ENCODE data around the gene CRABP2. TPM values are rescaled to one million over a fixed set of nuclear protein-coding genes. Genes with fewer than 3 reads are reported as not detected.

The CRABP2 gene
- total and polyA plus RNA-seq, 10 of the 15 experiments (the other 5 are each of a cell fraction or from before 2014, with no cell fraction given): 0.21 to 1.3 (median 0.41) TPM

GRCh38 chr1:156703741-156704140 is 1.6 kb downstream of the CRABP2 start:
- H3K4me2 ChIP-seq (ENCODE audit: control insufficient read depth, insufficient read depth): no peak overlapping the region
- no peak overlapping the region for H2AFZ ChIP-seq (ENCODE audit: control insufficient read depth, low read depth, low read length)
- peaks cover 6% of the 10 kb centered on the region for H3K4me1 ChIP-seq (ENCODE audit: control insufficient read depth, insufficient read depth, low read length)
- DNase-seq (ENCODE audit: low read depth, low spot score) (no peak), FAIRE-seq (no peak), ATAC-seq (no peak)
- CTCF ChIA-PET: interaction anchor here (1.4 to 9.5 kb wide), 4 partner anchors 9 to 43 kb away, joined by 3 to 157 read pairs (median 8); no protein-coding TSS in a partner anchor
- H3K9ac ChIP-seq (ENCODE audit: control insufficient read depth, insufficient read depth, low read length): no peak overlapping the region
- POLR2A ChIA-PET: interaction anchor here (0.5 to 0.6 kb wide), 2 partner anchors 10 to 122 kb away, joined by 3 to 4 read pairs; no protein-coding TSS in a partner anchor
- peaks cover 10 to 15% of the 10 kb centered on the region in 2 experiments for H3K27me3 ChIP-seq (replicated peaks in 1 of 2; ENCODE audit: control insufficient read depth in 2 of 2, insufficient read depth in 2 of 2, low read length in 1 of 2)
- no TSS peak for BruUV-seq (replicated peaks)
- intact Hi-C loops (cut with micrococcal nuclease; ENCODE audit: unreplicated experiment): no loop called here
- no peaks in the 10 kb centered on the region for H3K36me3 ChIP-seq (ENCODE audit: control insufficient read depth in 2 of 2, insufficient read depth in 2 of 2, low read length in 1 of 2)
- RAD21 ChIA-PET (ENCODE audit: unreplicated experiment): interaction anchor here (1.4 to 1.7 kb wide), 2 partner anchors 14 to 22 kb away, joined by 3 to 5 read pairs; no protein-coding TSS in a partner anchor
- SMC1A ChIA-PET (ENCODE audit: uncharacterized antibody, unreplicated experiment): interaction anchor here (1.0 to 1.1 kb wide), 3 partner anchors 14 to 18 kb away, joined by 3 to 6 read pairs (median 3); no protein-coding TSS in a partner anchor
- H3K4me3 ChIP-seq: no peak overlapping the region
- H3K27ac ChIP-seq (ENCODE audit: control insufficient read depth, insufficient read depth): no peak overlapping the region
- H3K9me3 ChIP-seq (replicated peaks; ENCODE audit: control insufficient read depth, insufficient read depth, low read length): no peaks in the 10 kb centered on the region
- in situ Hi-C loops (cut with MboI): no loop called here
- H3K79me2 ChIP-seq (ENCODE audit: control insufficient read depth, insufficient read depth, low read length): no peaks in the 10 kb centered on the region
- H4K20me1 ChIP-seq (ENCODE audit: control insufficient read depth, insufficient read depth): no peaks in the 10 kb centered on the region; the same call in 1 of the 2 replicates
- TF ChIP-seq TCF7 (IDR thresholded peaks at IDR 0.05; ENCODE audit: borderline replicate concordance): no peak
- no peak for TF ChIP-seq DPF2 (IDR thresholded peaks at IDR 0.05)
- no peak for TF ChIP-seq GATAD2B (conservative IDR thresholded peaks at IDR 0.05; ENCODE audit: low read depth)
- no peak for TF ChIP-seq STAT3 (IDR thresholded peaks at IDR 0.05; ENCODE audit: low read depth, low read length)
- no peak for TF ChIP-seq NRF1 (conservative IDR thresholded peaks at IDR 0.05; ENCODE audit: low read depth, low read length)
- WGBS (ENCODE audit: insufficient coverage, insufficient replicate concordance, low lambda C conversion rate, missing lambda C conversion rate): 23% methylated on average over 4 of the region's 4 CpGs

DNA sequence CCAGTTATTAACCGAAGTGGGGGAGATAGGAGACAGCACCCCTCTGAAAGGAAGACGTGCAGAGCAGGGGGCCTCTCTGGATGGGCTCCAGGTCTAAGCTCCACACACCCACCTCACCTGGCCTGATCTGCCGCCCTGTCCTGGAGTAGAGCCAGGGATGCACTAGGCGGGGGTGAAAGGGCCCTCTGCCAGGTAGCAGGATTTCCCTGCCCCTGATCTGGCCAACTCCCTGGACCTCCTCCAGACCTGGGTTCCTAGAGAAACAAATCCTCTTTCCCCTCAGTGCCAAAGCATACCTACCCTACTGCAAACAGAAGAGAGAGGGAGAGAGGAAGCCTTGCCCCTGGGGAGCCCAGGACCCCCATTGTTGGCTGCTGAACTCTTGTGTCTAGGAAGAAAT is 2.0 kb downstream of the CRABP2 start:
- peaks cover 10 to 15% of the 10 kb centered on the region in 2 experiments for H3K27me3 ChIP-seq (replicated peaks in 1 of 2; ENCODE audit: control insufficient read depth in 2 of 2, insufficient read depth in 2 of 2, low read length in 1 of 2)
- ChIA-PET CTCF (interaction anchor here (1.4 to 9.5 kb wide), 4 partner anchors 9 to 43 kb away, joined by 3 to 157 read pairs (median 8); no protein-coding TSS in a partner anchor), POLR2A (interaction anchor here (0.7 kb wide), 1 partner anchor 99 kb away, joined by 3 read pairs; no protein-coding TSS in a partner anchor), SMC1A (ENCODE audit: uncharacterized antibody, unreplicated experiment) (interaction anchor here (1.0 to 1.1 kb wide), 4 partner anchors 14 to 24 kb away, joined by 3 to 6 read pairs (median 4); no protein-coding TSS in a partner anchor), RAD21 (ENCODE audit: unreplicated experiment) (interaction anchor here (1.0 to 1.7 kb wide), 4 partner anchors 13 to 76 kb away, joined by 3 to 5 read pairs (median 4); no protein-coding TSS in a partner anchor)
- H3K4me1 ChIP-seq (ENCODE audit: control insufficient read depth, insufficient read depth, low read length): peaks cover 6% of the 10 kb centered on the region
- WGBS (ENCODE audit: insufficient coverage, insufficient replicate concordance, low lambda C conversion rate, missing lambda C conversion rate): 57% methylated on average over 4 of the region's 4 CpGs
- ATAC-seq: no peak
- H3K79me2 ChIP-seq (ENCODE audit: control insufficient read depth, insufficient read depth, low read length): no peaks in the 10 kb centered on the region
- no peaks in the 10 kb centered on the region for H3K36me3 ChIP-seq (ENCODE audit: control insufficient read depth in 2 of 2, insufficient read depth in 2 of 2, low read length in 1 of 2)
- intact Hi-C loops (cut with micrococcal nuclease; ENCODE audit: unreplicated experiment) (no loop called here), in situ Hi-C loops (cut with MboI) (no loop called here)
- no peak overlapping the region for H3K27ac ChIP-seq (ENCODE audit: control insufficient read depth, insufficient read depth)
- no peak for FAIRE-seq
- H3K4me3 ChIP-seq: no peak overlapping the region
- no peak overlapping the region for H3K4me2 ChIP-seq (ENCODE audit: control insufficient read depth, insufficient read depth)
- H3K9ac ChIP-seq (ENCODE audit: control insufficient read depth, insufficient read depth, low read length): no peak overlapping the region
- no peak for TF ChIP-seq MEF2A (IDR thresholded peaks at IDR 0.05; ENCODE audit: insufficient read depth, low read depth, low read length)
- no peak for TF ChIP-seq NRF1 (conservative IDR thresholded peaks at IDR 0.05; ENCODE audit: low read depth, low read length)
- TF ChIP-seq ZNF274 (IDR thresholded peaks at IDR 0.05; ENCODE audit: insufficient read depth, insufficient read length): no peak
- no peak for TF ChIP-seq TARDBP (IDR thresholded peaks at IDR 0.05; ENCODE audit: borderline replicate concordance)
- no peak for TF ChIP-seq TCF12 (IDR thresholded peaks at IDR 0.05; ENCODE audit: low read depth, low read length)
- TF ChIP-seq YY1 (IDR thresholded peaks at IDR 0.05; ENCODE audit: low read depth, low read length): no peak
- TF ChIP-seq CREB1 (IDR thresholded peaks at IDR 0.05; ENCODE audit: low read depth): no peak
- no peak overlapping the region for H2AFZ ChIP-seq (ENCODE audit: control insufficient read depth, low read depth, low read length)
- H3K9me3 ChIP-seq (replicated peaks; ENCODE audit: control insufficient read depth, insufficient read depth, low read length): no peaks in the 10 kb centered on the region
- DNase-seq (ENCODE audit: low read depth, low spot score): no peak
- no peaks in the 10 kb centered on the region; the same call in 1 of the 2 replicates for H4K20me1 ChIP-seq (ENCODE audit: control insufficient read depth, insufficient read depth)
- BruUV-seq (replicated peaks): no TSS peak

All from GM12878 (cell line).